ENCODE measurements around the gene UBQLN1.
A peak's percentile ranks its signal among the peaks of the same experiment; 100 is the strongest.
"Not testable (repeated sequence)": the region's sequence is repeated elsewhere in the genome, so short reads cannot be mapped to it uniquely, and the experiment has no call there.

Gene UBQLN1

GRCh38 chr9:83633255-83633654, 74.5 kb downstream of the UBQLN1 start:
- no peak for TF ChIP-seq POLR2A (IDR thresholded peaks at IDR 0.05; ENCODE audit: low read depth, low read length)
- no peak for FAIRE-seq
- no peak for DNase-seq (ENCODE audit: insufficient read length, low spot score)

- TF ChIP-seq POLR2A (IDR thresholded peaks at IDR 0.05; ENCODE audit: low read depth, low read length): no peak
- no peak for FAIRE-seq
Observed at GRCh38 chr9:83630938-83631457, 76.8 kb downstream of the UBQLN1 start.

GRCh38 chr9:83629433-83630104, 78.2 kb downstream of the UBQLN1 start:
- no peak for TF ChIP-seq POLR2A (IDR thresholded peaks at IDR 0.05; ENCODE audit: low read depth, low read length)
- FAIRE-seq (no peak), DNase-seq (ENCODE audit: insufficient read length, low spot score) (no peak)

More at GRCh38 chr9:83630938-83631457, 76.8 kb downstream of the UBQLN1 start:
- no peak for DNase-seq (ENCODE audit: insufficient read length, low spot score)

- TF ChIP-seq POLR2A (IDR thresholded peaks at IDR 0.05; ENCODE audit: low read depth, low read length): no peak
- no peak for FAIRE-seq
- no peak for DNase-seq (ENCODE audit: insufficient read length, low spot score)
Observed at GRCh38 chr9:83628540-83628939, 79.2 kb downstream of the UBQLN1 start.

- DNase-seq (ENCODE audit: insufficient read length, low spot score) (no peak), FAIRE-seq (no peak)
- TF ChIP-seq POLR2A (IDR thresholded peaks at IDR 0.05; ENCODE audit: low read depth, low read length): no peak
Observed at GRCh38 chr9:83625178-83625577, 82.6 kb downstream of the UBQLN1 start.

GRCh38 chr9:83623679-83624076, 84.1 kb downstream of the UBQLN1 start:
- FAIRE-seq (no peak), DNase-seq (ENCODE audit: insufficient read length, low spot score) (no peak)
- TF ChIP-seq POLR2A (IDR thresholded peaks at IDR 0.05; ENCODE audit: low read depth, low read length): no peak

- FAIRE-seq: no peak
- DNase-seq (ENCODE audit: insufficient read length, low spot score): peak; percentile 80
- peak; percentile 36 for TF ChIP-seq POLR2A (IDR thresholded peaks at IDR 0.05; ENCODE audit: low read depth, low read length)
Observed at GRCh38 chr9:83622939-83623678, 84.6 kb downstream of the UBQLN1 start, which contains the start of gene IDNK. TSS of gene IDNK (plus strand) at chr9:83623143. CDS start at chr9:83623172, 29 bp downstream.

GRCh38 chr9:83622433-83622938, 85.3 kb downstream of the UBQLN1 start:
- no peak for FAIRE-seq
- DNase-seq (ENCODE audit: insufficient read length, low spot score): no peak
- no peak for TF ChIP-seq POLR2A (IDR thresholded peaks at IDR 0.05; ENCODE audit: low read depth, low read length)

GRCh38 chr9:83620841-83621636, 86.7 kb downstream of the UBQLN1 start:
- DNase-seq (ENCODE audit: insufficient read length, low spot score) (peak; percentile 52), FAIRE-seq (peak; percentile 86)
- no peak for TF ChIP-seq POLR2A (IDR thresholded peaks at IDR 0.05; ENCODE audit: low read depth, low read length)

- FAIRE-seq (no peak), DNase-seq (ENCODE audit: insufficient read length, low spot score) (no peak)
- TF ChIP-seq POLR2A (IDR thresholded peaks at IDR 0.05; ENCODE audit: low read depth, low read length): no peak
Observed at GRCh38 chr9:83617299-83617698, 90.5 kb downstream of the UBQLN1 start.

GRCh38 chr9:83613298-83613697, 94.5 kb downstream of the UBQLN1 start:
- FAIRE-seq; DNase-seq (ENCODE audit: insufficient read length, low spot score): not testable (repeated sequence)
